IMR-90 (cell line): ENCODE data around the gene ADGRG7. TPM values are rescaled to one million over a fixed set of nuclear protein-coding genes. Genes with fewer than 3 reads are reported as not detected.

Experiments used
- ATAC-seq: fragments of 200-7000 bp; cut with Tn5 transposase; 2 replicates; pipeline ENCODE4 v1.9.1; 2020; ENCODE audit warnings: low read depth, mild to moderate bottlenecking, moderate library complexity
- BruUV-seq: library from RNA; stranded (reverse); fragments of 400-500 nt; replicated peaks from 2 replicates; lab custom pipeline; 2021; lab: Mats Ljungman, UMichigan
- CTCF ChIA-PET: fragments of 300-600 bp; formaldehyde crosslinking; extraction: SDS; loops from one replicate; lab custom pipeline; 2021; ENCODE audit warnings: antibody characterized with exemption; lab: Yijun Ruan, JAX
- POLR2A ChIA-PET: fragments of 300-600 bp; sonication (Branson Sonifier 250); formaldehyde crosslinking; loops from one replicate; lab custom pipeline; 2022; ENCODE audit warnings: antibody characterized with exemption; ENCODE audit not compliant: unreplicated experiment; lab: Charles Lee
- DNase-seq: peaks from one replicate; pipeline ENCODE4 v3.0.0; 2013
- H2AFZ ChIP-seq: replicated peaks from 2 replicates; pipeline ENCODE3; 2013; ENCODE audit warnings: low read length, mild to moderate bottlenecking; ENCODE audit not compliant: poor library complexity
- H2AK5ac ChIP-seq: 2 replicates; pipeline ENCODE4 v1.6.1; 2013; ENCODE audit warnings: low read depth, low read length, inconsistent platforms
- H2AK9ac ChIP-seq: replicated peaks from 2 replicates; pipeline ENCODE3; 2013; ENCODE audit warnings: mild to moderate bottlenecking, low read depth, low read length, moderate library complexity; ENCODE audit not compliant: poor library complexity
- H2BK120ac ChIP-seq: 2 replicates; pipeline ENCODE4 v1.6.1; 2013; ENCODE audit warnings: low read depth, low read length, inconsistent platforms
- H2BK15ac ChIP-seq: 3 replicates; pipeline ENCODE4 v1.6.1; 2013; ENCODE audit warnings: low read depth, low read length, inconsistent platforms
- H2BK20ac ChIP-seq: 2 replicates; pipeline ENCODE4 v1.6.1; 2013; ENCODE audit warnings: low read depth, mild to moderate bottlenecking, inconsistent platforms, low read length, moderate library complexity
- H2BK5ac ChIP-seq: 2 replicates; pipeline ENCODE4 v1.6.1; 2013; ENCODE audit warnings: mild to moderate bottlenecking, low read depth, low read length, inconsistent platforms; ENCODE audit not compliant: poor library complexity, severe bottlenecking
- H3K14ac ChIP-seq: replicated peaks from 2 replicates; pipeline ENCODE4 v1.6.1; 2013; ENCODE audit warnings: low read depth, low read length, inconsistent platforms
- H3K18ac ChIP-seq: 2 replicates; pipeline ENCODE4 v1.6.1; 2013; ENCODE audit warnings: low read depth, low read length, control low read depth
- H3K23ac ChIP-seq: 2 replicates; pipeline ENCODE4 v1.6.1; 2013; ENCODE audit warnings: low read depth, low read length, inconsistent platforms
- H3K27ac ChIP-seq: 2 replicates; pipeline ENCODE4 v1.5.1; 2013; ENCODE audit warnings: mild to moderate bottlenecking, control low read depth, low read length; ENCODE audit not compliant: insufficient read depth
- H3K27me3 ChIP-seq: 2 replicates; pipeline ENCODE4 v1.6.1; 2013; ENCODE audit warnings: low read length; ENCODE audit not compliant: control insufficient read depth, insufficient read depth
- H3K36me3 ChIP-seq: 2 replicates; pipeline ENCODE4 v1.6.1; 2013; ENCODE audit warnings: low read length, mixed read lengths; ENCODE audit not compliant: control insufficient read depth, insufficient read depth
- H3K4ac ChIP-seq: 2 replicates; pipeline ENCODE4 v1.6.1; 2013; ENCODE audit warnings: low read depth, low read length, inconsistent platforms
- H3K4me1 ChIP-seq: 2 replicates; pipeline ENCODE4 v1.6.1; 2013; ENCODE audit warnings: low read length, mixed read lengths; ENCODE audit not compliant: control insufficient read depth, insufficient read depth
- H3K4me2 ChIP-seq: 2 replicates; pipeline ENCODE4 v1.6.1; 2013; ENCODE audit warnings: low read depth, mild to moderate bottlenecking, control low read depth, low read length, moderate library complexity
- H3K4me3 ChIP-seq: 2 replicates; pipeline ENCODE4 v1.5.1; 2013; ENCODE audit warnings: low read depth, mild to moderate bottlenecking, control low read depth, low read length, moderate library complexity; ENCODE audit not compliant: insufficient read depth
- H3K56ac ChIP-seq: 2 replicates; pipeline ENCODE4 v1.6.1; 2013; ENCODE audit warnings: low read length, inconsistent platforms; ENCODE audit not compliant: insufficient read depth; ENCODE audit errors: extremely low read depth
- H3K79me1 ChIP-seq, 2 experiments: 2 replicates each; pipeline ENCODE4 v1.6.1; 2013; ENCODE audit warnings: low read length in 2 of 2, inconsistent platforms in 1 of 2, low read depth in 1 of 2
- H3K9ac ChIP-seq: 2 replicates; pipeline ENCODE4 v1.6.1; 2013; ENCODE audit warnings: low read depth, low read length, control low read depth
- H3K9me1 ChIP-seq: 2 replicates; pipeline ENCODE4 v1.6.1; 2013; ENCODE audit warnings: low read length, inconsistent platforms; ENCODE audit not compliant: insufficient read depth
- H3K9me3 ChIP-seq: 2 replicates; pipeline ENCODE4 v1.6.1; 2013; ENCODE audit warnings: low read length; ENCODE audit not compliant: control insufficient read depth, insufficient read depth
- H4K20me1 ChIP-seq: 2 replicates; pipeline ENCODE4 v1.6.1; 2013; ENCODE audit warnings: low read length, inconsistent platforms; ENCODE audit not compliant: insufficient read depth
- H4K5ac ChIP-seq: 2 replicates; pipeline ENCODE4 v1.6.1; 2013; ENCODE audit warnings: mild to moderate bottlenecking, low read depth, low read length, control low read depth
- H4K8ac ChIP-seq, 2 experiments: 2 replicates each; pipeline ENCODE4 v1.6.1; 2013; ENCODE audit warnings: low read depth in 2 of 2, low read length in 2 of 2, control low read depth in 1 of 2, inconsistent platforms in 1 of 2
- H4K91ac ChIP-seq: 2 replicates; pipeline ENCODE4 v1.6.1; 2013; ENCODE audit warnings: low read depth, low read length, inconsistent platforms; ENCODE audit not compliant: insufficient read depth
- FOS ChIP-seq: fragments of 150-350 bp; IDR thresholded peaks from 2 replicates; pipeline ENCODE4 v1.6.1; 2016; ENCODE audit warnings: low read depth, low read length
- USF2 ChIP-seq: fragments of 150-350 bp; IDR thresholded peaks from 2 replicates; pipeline ENCODE4 v1.6.1; 2017; ENCODE audit warnings: mild to moderate bottlenecking, antibody characterized with exemption, low read length, low read depth
- WGBS, 2 experiments: methylation state at CpG; one replicate each; pipeline versions ENCODE4 v1.1.5 to v1.1.7; 2013; ENCODE audit warnings: missing lambda C conversion rate in 2 of 2; ENCODE audit not compliant: insufficient read length in 1 of 2; ENCODE audit errors: extremely low coverage in 2 of 2; 5-methylcytosine and 5-hydroxymethylcytosine counted together
- dilution Hi-C: fragments of 300-500 bp; cut with HindIII; formaldehyde crosslinking; loops from one replicate; pipeline ENCODE4 v1.14.3; 2018; ENCODE audit warnings: low sequenced_read_pairs; ENCODE audit not compliant: unreplicated experiment
- in situ Hi-C: fragments of 300-500 bp; cut with MboI; formaldehyde crosslinking; loops from 3 replicates; pipeline ENCODE4 v1.14.3; 2019; ENCODE audit warnings: low sequenced_read_pairs, inconsistent platforms, mixed read lengths
- intact Hi-C: fragments of 100-400 bp; cut with micrococcal nuclease; formaldehyde crosslinking; loops from 2 replicates; pipeline ENCODE4 v1.10.0; 2022
- polyA plus RNA-seq, 3 experiments: library from polyadenylated mRNA; depleted of rRNA; stranded (reverse); fragments of >200 nt; gene quantifications; 2 replicates each; pipeline ENCODE4 v1.2.3, GENCODE V29; 2012; ENCODE audit warnings: low replicate concordance in 1 of 3
- total RNA-seq: library from RNA; depleted of rRNA; stranded (reverse); fragments of >200 nt; gene quantifications from 2 replicates; pipeline ENCODE4 v1.2.3, GENCODE V29; 2012

Gene ADGRG7
- total and polyA plus RNA-seq, 2 of the 4 experiments (the other 2 are of a cell fraction) = not detected

GRCh38 chr3:100562224-100562857, 47.1 kb upstream of the ADGRG7 start:
- in situ Hi-C loops (no loop called here), intact Hi-C loops (no loop called here), dilution Hi-C loops (no loop called here)
- H3K23ac ChIP-seq = no peak overlapping the region
- no TSS peak for BruUV-seq
- H3K9me1 ChIP-seq = peaks cover 7% of the 10 kb centered on the region
- H3K27me3 ChIP-seq = no peaks in the 10 kb centered on the region
- WGBS, 2 experiments = 100% methylated on average over 1 of the region's 4 CpGs; no CpG with 5 or more reads in 1 of the 2 experiments
- H2BK20ac ChIP-seq = no peak overlapping the region
- no peak overlapping the region for H3K9ac ChIP-seq
- DNase-seq = no peak
- peaks cover 10% of the 10 kb centered on the region for H3K4me1 ChIP-seq
- no peak for ATAC-seq
- TF ChIP-seq FOS (no peak), USF2 (no peak)
- H3K27ac ChIP-seq = no peak overlapping the region
- H2AK5ac ChIP-seq = no peak overlapping the region
- H3K4ac ChIP-seq = no peak overlapping the region
- H4K20me1 ChIP-seq = no peaks in the 10 kb centered on the region
- ChIA-PET POLR2A (no interaction called here), CTCF (interaction anchor here (0.9 kb wide), 1 partner anchor 15 kb away, joined by 15 read pairs; no protein-coding TSS in a partner anchor)
- no peak overlapping the region for H2BK120ac ChIP-seq
- H3K36me3 ChIP-seq = no peaks in the 10 kb centered on the region
- no peak overlapping the region for H2AK9ac ChIP-seq
- no peak overlapping the region for H3K4me2 ChIP-seq
- H3K4me3 ChIP-seq = no peak overlapping the region
- H2BK15ac ChIP-seq = no peak overlapping the region
- no peak overlapping the region for H4K8ac ChIP-seq
- no peak overlapping the region for H3K56ac ChIP-seq
- H3K18ac ChIP-seq = no peak overlapping the region
- no peak overlapping the region for H3K14ac ChIP-seq
- H4K5ac ChIP-seq = no peak overlapping the region
- H4K91ac ChIP-seq = no peak overlapping the region
- H3K79me1 ChIP-seq = no peaks in the 10 kb centered on the region
- no peaks in the 10 kb centered on the region for H3K9me3 ChIP-seq
- no peak overlapping the region for H2AFZ ChIP-seq
- no peak overlapping the region for H2BK5ac ChIP-seq
